ENCODE data around the gene ULBP1.

The ULBP1 gene

GRCh38 chr6:149977221-149977620, 13.5 kb downstream of the ULBP1 start:
- no peak for DNase-seq (ENCODE audit: extremely low read depth, low read depth)
- TF ChIP-seq CTCF (IDR thresholded peaks at IDR 0.05; ENCODE audit: low read depth, low read length, missing control alignments) = no peak
- no peak overlapping the region for H3K4me3 ChIP-seq (replicated peaks; ENCODE audit: low read depth, low read length)

- H3K4me3 ChIP-seq (replicated peaks; ENCODE audit: low read depth, low read length) = no peak overlapping the region
- TF ChIP-seq CTCF (IDR thresholded peaks at IDR 0.05; ENCODE audit: low read depth, low read length, missing control alignments) = no peak
- DNase-seq (ENCODE audit: extremely low read depth, low read depth) = no peak
Observed at GRCh38 chr6:149978610-149979009, 14.9 kb downstream of the ULBP1 start.

GRCh38 chr6:149979293-149979692, 15.6 kb downstream of the ULBP1 start:
- H3K4me3 ChIP-seq (replicated peaks; ENCODE audit: low read depth, low read length) = no peak overlapping the region
- TF ChIP-seq CTCF (IDR thresholded peaks at IDR 0.05; ENCODE audit: low read depth, low read length, missing control alignments) = no peak
- DNase-seq (ENCODE audit: extremely low read depth, low read depth) = no peak

GRCh38 chr6:149983145-149983544, 19.4 kb downstream of the ULBP1 start:
- no peak for DNase-seq (ENCODE audit: extremely low read depth, low read depth)
- no peak for TF ChIP-seq CTCF (IDR thresholded peaks at IDR 0.05; ENCODE audit: low read depth, low read length, missing control alignments)
- no peak overlapping the region for H3K4me3 ChIP-seq (replicated peaks; ENCODE audit: low read depth, low read length)

- TF ChIP-seq CTCF (IDR thresholded peaks at IDR 0.05; ENCODE audit: low read depth, low read length, missing control alignments) = no peak
- no peak for DNase-seq (ENCODE audit: extremely low read depth, low read depth)
- H3K4me3 ChIP-seq (replicated peaks; ENCODE audit: low read depth, low read length) = no peak overlapping the region
Observed at GRCh38 chr6:149984773-149985172, 21.0 kb downstream of the ULBP1 start.

GRCh38 chr6:149985481-149985937, 21.8 kb downstream of the ULBP1 start:
- H3K4me3 ChIP-seq (replicated peaks; ENCODE audit: low read depth, low read length) = no peak overlapping the region
- no peak for DNase-seq (ENCODE audit: extremely low read depth, low read depth)
- no peak for TF ChIP-seq CTCF (IDR thresholded peaks at IDR 0.05; ENCODE audit: low read depth, low read length, missing control alignments)

- no peak for TF ChIP-seq CTCF (IDR thresholded peaks at IDR 0.05; ENCODE audit: low read depth, low read length, missing control alignments)
Observed at GRCh38 chr6:149987602-149988107, 23.9 kb downstream of the ULBP1 start.

More at GRCh38 chr6:149987602-149988107, 23.9 kb downstream of the ULBP1 start:
- no peak for DNase-seq (ENCODE audit: extremely low read depth, low read depth)
- H3K4me3 ChIP-seq (replicated peaks; ENCODE audit: low read depth, low read length) = no peak overlapping the region

Data from HFF-Myc (cell line).